GM19025 (cell line): ENCODE data around the gene ETV1.

Experiments used
- ATAC-seq: cut with Tn5 transposase; IDR thresholded peaks from one replicate; pipeline ENCODE4 v1.9.1; 2021; ENCODE audit warnings: mild to moderate bottlenecking, low read depth, moderate library complexity; ENCODE audit not compliant: unreplicated experiment

The ETV1 gene

DNA sequence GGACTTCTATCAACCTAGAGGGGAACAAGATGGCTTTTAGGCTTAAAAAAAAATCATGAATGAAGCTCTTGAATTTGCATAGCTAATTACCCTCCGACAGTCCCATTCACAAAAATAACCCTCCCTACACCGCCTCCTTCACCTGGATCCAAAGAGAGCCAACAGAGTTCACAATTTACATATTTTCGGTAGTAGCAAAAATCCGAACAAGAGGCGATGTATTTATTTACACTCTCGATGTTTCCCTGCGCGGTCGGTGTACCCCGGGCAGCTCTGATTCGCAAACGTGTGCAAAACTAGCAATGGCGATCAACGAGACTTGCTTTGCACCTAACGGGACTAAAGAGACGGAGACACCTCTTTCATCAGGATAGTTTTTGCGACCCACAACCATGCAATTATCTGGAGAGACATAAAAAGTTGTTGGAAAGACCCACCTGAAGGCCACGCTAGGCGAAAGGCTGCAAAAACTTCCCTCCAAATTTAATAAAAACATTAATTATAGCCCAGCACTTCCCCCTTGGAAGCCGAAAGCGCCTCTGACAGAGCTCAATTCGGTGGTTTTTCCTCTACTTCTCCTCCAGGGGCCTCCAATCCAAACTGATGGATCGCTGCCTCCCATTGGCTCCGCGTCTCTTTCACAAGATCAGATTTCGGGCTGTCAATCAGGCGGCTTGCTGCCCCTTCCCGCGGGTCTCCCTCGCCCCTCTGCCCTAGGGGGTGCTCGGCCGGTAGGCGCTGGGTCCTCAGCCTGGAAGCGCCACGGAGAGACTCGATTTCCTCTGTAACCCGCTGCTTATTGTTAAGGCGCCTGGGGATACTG lies at the start of gene ETV1:
TSS of gene ETV1 (minus strand) at position 541 of the 823 bp plus-strand sequence. CDS start 614 bp downstream, outside the sequence.
- ATAC-seq, result no peak

DNA sequence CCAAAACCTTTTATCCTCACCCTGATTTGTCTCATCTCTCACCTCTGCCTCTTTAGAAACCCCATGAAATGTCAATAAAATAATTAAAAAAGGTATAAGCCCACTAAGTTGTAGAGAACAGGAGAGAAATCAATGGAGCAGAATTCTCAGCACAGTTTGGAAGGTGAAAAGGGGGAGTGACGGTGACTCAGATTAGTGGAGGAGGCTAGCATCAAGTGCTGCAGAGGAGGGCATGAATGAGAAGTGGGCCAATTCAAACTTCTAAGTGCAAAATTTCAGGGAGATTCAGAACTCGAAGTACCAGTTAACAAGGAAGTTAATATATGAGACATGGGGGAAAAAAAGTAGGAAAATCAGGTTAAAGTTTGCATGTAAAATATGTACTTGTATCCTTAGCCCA lies 34.9 kb upstream of the ETV1 start:
- no peak for ATAC-seq

DNA sequence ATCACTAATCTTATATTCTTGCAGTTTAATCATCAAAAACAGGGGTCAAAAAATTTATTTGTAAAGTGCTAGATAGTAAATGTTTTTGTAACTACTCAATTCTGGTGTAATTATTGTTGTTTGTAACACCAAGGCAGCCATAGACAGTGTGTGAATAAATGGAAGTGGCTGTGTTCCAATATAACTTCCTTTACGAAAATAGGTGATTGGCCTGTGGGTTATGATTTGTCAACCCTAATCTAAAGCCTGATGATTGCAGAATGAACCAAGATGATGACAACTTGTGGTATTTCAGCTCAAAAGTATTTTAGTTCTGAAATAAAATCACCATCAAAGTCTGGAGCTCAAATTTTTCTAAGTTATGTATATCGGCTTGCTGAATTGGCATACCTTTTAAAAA lies 34.4 kb upstream of the ETV1 start:
- ATAC-seq, result no peak

DNA sequence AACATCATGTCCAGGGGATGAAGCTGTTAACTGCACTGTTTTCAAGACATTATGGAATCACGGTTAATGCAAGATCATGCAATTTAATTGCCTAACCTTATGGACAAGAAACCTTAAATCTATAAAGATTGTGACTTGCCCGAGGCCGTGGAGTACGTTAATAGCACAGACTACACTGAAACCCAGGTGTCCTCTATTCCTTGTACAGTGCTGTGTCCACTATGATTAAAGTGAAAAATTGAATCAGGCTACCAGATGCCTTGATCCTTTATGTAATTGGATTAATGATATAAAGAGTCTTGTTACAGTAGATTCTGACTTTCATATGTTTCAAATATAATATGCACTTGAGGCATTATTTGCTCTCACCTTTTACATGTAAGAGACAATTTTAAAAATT lies 33.9 kb upstream of the ETV1 start:
- no peak for ATAC-seq

DNA sequence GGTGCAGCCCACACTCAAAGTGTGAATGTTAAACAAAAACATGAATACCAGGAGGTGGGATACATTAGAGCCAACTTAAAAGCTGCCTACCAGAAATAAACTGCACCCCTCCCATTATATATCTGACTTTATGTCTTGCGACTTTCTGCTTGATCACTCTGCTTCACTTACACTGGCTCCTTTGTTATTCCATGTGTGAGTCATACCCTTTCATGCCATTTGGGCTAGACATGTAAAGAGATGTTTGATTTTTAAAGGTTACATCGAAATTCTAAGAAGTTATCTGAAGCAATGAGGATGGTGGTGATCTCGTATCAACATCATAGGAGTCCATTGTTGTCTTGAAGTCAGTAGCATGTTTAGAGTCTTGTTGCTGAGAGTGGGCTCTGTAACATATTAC lies 31.6 kb upstream of the ETV1 start:
- ATAC-seq, result no peak

DNA sequence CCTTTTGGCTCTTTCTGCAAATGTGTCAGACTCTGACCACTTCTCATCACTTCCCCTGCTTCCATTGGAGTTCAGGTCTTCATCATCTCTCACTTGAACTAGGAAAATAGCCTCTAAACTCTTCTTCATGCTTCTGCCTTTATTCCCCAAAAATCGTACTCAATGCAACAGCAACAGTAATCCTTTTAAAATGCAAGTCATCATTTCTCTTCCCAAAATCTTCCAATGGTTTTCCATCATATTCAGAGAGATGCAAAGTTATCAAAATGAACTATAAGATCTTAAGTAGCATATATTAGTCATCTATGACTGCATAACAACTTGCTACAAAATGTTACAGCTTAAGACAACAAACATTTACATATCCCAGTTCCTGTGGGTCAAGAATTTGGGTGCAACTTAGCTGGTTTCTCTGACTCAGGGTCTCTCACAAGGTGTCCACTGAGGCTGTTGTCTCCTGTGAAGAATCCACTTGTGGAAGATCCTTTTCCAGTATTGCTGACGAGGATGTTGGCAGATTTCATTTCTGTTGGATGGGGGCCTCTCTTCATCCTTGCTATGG lies 31.0 kb upstream of the ETV1 start:
- ATAC-seq, result no peak

DNA sequence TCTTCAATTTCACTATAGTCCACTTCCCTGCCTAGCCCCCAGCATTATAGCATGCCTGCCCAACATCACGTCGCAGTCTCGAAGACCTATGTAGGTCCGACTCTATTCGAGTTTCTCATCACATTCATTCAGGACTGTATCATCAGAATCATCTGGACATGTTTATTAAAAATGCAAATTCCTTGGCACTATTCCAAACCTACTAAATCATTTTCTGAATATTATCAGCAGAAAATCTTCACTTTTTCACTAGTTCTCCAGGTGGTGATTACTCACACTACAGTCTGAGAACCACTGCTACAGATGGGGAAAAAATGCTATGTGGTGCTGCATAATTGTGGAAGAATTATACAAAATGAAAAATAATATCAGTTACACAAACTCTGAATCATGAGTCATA lies 29.3 kb upstream of the ETV1 start:
- no peak for ATAC-seq

DNA sequence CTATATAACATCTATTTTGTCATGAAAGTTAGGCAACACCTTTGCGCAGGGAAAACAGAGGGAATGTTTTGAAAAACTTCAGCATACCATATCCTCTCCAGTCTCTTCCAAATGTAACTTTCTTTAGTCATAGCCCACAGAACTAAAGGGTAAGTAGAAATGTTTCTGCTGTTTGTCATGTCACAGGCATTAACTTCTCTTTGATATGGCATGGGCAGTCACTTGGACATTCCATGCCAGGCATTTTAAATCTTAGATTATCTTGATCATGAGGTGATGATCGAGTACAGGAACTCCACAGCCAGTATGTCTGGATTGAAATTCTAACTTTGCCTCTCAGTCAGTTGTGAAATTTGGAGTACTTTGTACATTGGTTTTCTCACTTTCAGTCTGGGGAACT lies 27.5 kb upstream of the ETV1 start:
- ATAC-seq, result no peak

DNA sequence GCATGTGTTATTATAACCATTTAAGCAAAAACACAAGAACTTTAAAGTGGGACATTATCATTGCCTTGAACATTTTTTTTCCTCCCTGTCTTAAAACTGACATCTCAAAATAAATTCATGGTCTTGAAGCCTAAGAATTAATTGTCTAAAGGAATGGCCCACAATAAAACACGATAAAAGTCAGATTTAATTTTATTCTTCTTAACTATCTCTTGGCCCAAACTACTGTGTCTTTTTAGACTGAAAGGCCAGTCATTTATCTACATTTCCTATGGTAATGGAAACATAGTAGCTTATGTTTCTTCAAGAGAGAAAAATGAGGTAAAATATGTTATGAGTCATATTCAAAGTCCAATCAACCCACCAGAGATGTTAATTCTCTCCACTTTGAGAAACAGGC lies 24.4 kb upstream of the ETV1 start:
- ATAC-seq, result no peak

DNA sequence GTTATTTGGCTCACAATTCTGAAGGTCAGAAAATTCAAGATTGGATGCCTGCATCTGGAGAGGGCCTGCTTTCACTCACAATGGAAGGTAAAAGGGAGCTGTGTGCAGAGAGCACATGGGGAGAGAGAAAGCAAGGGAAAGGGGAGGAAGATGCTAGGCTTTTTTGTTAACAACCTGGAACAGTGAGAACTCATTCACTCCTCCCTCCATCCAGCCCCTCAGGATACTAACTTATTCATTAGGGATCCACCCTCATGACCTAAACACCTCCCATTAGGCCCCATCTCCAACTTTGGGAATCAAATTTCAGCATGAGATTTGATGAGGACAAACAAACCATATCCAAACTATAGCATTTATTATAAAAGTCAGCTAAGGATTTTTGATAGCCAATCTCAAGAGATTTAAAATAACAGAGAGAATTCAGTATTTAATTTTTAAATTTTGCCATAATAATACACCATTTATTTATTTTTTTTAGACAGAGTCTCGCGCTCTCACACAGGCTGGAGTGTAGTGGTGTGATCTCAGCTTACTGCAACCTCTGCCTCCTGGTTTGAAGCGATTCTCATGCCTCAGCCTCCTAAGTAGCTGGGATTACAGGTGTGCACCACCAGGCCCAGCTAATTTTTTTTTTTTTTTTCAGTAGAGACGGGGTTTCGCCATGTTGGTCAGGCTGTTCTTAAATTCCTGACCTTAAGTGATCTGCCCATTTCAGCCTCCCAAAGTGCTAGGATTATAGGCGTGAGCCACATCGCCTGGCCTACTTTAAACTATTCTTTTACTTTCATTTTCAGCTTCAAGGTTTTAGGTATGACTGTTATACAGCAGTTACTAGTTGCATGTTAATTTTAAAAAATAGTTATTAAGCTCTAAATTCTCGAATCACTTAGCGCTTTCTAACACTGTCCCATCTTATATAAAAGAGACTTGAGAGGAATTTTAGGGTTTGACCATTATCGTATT lies 20.3 kb upstream of the ETV1 start:
- no peak for ATAC-seq

DNA sequence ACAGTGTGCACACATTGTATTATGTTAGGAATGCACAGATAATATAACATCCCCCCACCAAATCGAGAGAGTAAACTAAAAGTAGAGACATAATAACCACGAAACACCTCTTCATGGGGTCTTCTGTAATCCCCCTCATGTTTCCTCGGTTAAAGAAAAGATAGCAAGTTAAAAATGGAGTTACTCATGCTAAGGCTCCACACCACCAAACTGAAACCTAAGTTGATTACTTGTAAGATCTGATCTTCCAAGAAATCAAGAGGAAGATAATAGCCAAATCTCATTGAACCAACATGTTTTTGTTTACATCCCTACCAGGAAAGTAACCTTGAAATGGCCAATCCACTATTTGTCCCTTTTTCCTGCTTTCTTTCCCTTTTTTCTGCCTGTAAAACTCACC lies 11.7 kb upstream of the ETV1 start:
- no peak for ATAC-seq

DNA sequence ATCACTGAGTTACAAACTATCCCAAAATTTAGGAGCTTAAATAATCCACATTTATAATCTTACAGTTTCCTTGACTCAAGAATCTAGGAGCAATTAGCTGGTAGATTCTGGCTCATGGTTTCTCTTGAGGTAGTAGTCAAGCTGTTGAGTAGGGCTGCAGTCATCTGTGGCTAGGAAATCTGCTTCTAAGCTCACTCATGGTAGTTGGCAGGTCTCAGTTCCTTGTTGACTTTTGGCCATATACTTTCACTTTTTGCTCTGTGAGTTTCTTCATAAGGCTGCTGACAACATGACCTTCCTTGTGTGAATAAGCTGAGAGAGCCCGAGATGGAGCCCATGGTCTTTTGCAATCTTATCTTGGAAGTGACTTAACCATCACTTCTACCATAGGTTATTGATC lies 10.8 kb upstream of the ETV1 start:
- no peak for ATAC-seq

DNA sequence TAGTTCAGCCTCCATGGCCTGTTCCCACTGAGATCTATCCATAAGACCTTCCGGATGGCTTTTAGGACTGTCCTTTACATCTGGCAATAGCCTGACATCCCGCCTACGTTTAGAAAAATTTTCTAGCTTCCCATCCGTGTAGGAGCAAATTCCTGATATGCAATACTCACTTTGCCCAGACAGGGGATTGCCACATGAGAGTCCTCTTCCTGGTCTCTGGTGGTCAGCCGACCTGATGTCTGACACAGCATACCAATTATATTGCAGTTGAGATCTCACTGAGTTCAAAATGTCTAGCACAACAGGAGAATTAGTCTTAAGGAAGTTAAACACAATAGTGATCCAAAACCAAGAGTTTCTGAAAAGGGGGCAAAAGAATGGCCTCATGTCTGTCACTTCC lies 9.4 kb upstream of the ETV1 start:
- no peak for ATAC-seq

DNA sequence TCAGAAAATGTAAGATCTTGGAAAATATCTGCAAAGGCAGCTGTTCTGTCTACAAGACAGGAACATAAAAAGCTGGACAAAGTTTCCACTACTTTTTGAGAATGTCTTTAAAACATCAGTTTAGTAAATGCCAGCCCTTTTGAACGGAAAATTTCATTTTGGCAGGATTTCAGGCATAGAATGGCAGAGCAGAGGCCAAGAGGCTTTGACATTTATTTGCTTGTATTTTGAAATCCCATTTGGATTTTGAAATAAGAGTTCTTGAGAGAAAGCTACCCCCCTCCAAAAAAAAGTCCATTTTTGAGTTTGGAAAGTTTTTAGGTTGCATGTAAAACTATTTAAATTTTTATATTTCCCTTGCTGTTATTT lies 3.1 kb upstream of the ETV1 start:
- no peak for ATAC-seq

DNA sequence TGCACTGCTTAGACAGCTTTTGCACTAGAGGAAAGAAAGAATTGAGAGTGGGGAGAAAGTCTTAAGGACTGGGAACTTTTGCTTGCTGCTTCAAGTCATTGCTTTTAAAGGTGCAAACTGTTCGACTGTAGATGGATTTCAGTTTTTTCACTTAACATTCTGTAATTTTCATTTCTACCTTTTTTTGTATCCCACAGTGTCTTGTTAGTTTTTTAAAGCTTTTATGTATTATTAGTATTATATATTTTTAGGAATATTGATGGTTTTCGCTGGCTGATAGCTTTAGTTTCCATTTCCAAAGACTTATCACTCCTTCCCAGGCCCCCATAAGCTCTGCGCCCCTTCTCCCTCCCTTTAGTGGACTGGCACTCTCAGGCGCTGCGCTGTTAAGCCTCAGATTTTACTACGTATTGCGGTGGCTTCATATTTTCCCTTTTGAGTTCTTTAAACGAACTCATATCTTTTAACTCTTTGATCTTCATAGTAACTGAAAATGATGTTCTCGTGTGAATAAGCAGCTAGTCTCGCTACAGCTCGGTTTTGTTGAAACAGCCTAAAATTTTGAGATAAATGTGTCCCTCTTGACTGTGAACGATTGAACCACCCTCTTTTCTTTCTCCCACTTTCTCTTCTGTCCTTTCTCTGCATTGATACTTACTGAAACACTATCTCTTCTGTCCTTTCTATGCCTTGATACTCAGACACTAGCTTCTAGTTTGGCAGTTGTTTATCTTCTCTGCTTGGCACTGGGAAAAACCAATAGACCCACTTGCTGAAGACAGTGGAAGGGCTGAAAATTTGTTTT lies 2.5 kb upstream of the ETV1 start:
- ATAC-seq, result no peak

DNA sequence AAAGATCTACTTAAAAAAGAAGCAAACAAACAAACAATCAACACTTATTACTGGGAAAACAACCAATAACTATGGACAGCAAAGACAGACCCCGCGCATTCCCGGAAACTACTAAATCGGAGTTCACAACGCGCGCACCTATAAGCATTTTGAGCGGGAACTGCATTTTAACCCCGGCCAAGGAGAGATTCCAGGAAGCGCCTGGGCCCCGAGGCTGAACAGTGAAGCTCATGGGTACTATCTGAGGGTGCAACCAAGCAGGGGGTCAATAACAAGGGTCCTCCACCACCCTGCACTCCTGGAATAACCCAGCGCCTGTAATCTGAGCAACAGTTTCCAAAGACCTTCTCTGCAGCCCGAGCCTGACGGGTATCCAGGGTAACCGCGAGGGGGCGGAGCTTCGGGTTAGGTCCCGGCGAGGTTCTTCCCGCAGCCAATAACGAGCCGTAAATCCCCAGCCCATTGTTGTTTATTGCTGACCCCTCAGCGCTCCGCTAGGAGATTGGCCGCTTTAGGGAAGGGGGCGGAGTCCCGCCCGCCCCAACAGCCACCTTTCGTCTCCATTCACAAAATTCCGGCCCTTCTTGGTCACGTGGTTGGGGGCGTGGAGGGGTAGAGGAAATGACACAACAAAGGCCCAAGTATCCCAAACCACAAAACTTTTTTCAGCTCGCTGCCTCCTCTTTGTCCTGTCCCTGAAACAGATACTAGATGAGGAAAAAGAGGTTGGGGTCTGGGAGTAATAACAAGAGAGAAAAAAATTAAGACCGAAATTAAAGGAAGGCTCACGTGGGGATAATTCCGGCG lies 1.7 kb upstream of the ETV1 start:
- peak; percentile 68 for ATAC-seq

DNA sequence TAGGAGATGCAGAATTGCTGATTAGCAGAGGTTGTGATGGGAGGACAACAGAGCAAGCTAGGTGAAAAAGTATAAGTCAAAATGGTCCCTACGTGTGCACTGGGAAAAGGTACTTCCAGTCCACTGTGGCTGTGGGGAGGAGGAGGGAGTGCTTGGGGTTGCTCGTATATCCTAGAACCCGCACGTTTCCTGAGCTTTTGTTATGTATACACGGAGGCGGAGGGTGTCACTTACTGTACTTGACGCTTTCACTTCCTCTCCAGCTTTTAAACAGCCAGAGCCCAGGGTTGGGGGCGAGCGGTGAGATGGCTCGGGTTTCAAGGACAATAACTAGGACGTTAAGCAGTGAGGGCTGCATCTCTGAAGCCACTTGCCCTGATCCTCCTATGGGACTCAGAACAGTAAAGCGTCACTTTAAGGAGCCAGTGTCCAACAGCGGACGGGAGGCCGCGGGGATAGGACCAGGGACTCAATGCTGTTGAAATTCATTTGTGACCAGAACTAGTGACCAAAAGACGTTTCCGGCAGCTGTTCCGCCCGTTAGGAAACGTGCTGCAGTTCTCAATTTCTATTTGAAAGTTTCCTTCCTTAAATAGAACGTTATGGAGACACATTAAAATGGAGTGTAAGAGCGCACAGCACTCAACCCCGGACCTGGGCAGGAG lies 985 bp upstream of the ETV1 start:
- ATAC-seq, result no peak

DNA sequence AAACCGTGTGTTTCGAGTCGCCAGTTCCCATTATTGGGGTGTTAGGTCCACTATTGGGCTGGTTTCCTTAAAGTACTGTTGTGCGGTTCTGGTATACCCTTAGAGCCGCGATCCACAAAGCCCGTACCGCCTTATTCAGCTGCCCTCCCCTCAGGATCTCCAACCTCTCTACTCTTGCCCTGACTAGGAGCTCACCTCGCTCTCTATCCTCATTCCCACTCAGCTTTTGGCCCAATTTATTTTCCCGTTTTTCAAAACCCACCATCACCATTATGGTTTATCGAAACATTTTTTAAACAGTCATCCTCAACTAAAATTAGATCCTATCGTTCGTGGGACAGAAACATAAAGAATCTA lies 461 bp upstream of the ETV1 start:
- ATAC-seq, result no peak

DNA sequence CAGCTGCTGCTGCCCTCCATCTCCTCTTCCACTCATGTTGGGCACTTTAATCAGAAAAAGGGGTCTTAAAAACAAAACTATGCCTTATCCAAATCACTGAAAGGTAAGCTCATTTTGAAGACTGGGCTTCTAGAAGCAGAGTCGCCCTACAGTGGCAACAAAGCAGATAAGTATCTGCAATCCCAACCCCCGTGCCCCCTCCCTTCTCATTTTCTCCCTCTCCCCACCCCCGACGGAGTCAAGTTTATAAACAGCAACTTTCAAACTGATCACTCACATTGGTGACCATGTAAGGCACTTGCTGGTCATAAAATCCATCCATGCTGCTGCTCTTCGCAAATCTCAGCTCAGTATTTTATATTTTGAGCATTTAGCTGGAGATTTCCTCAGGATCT lies 738 bp downstream of the ETV1 start:
- no peak for ATAC-seq
